Ishikawa (cell line): ENCODE measurements around the gene TIMP3.

Source experiments
- CEBPB ChIP-seq: IDR thresholded peaks from 2 replicates; pipeline ENCODE4 v1.6.1; 2012
- CREB1 ChIP-seq: IDR thresholded peaks from 2 replicates; pipeline ENCODE4 v1.6.1; 2012; ENCODE audit warnings: low read depth
- EGR1 ChIP-seq: IDR thresholded peaks from 2 replicates; pipeline ENCODE4 v1.6.1; 2012
- EP300 ChIP-seq: IDR thresholded peaks from 2 replicates; pipeline ENCODE4 v1.6.1; 2012; ENCODE audit warnings: borderline replicate concordance
- FOXM1 ChIP-seq: IDR thresholded peaks from 2 replicates; pipeline ENCODE4 v1.6.1; 2012; ENCODE audit warnings: low read depth, borderline replicate concordance
- MAX ChIP-seq: IDR thresholded peaks from 2 replicates; pipeline ENCODE4 v1.6.1; 2012
- NFIC ChIP-seq: IDR thresholded peaks from 2 replicates; pipeline ENCODE4 v1.6.1; 2012
- RAD21 ChIP-seq: IDR thresholded peaks from 2 replicates; pipeline ENCODE4 v1.6.1; 2012; ENCODE audit warnings: low read depth
- REST ChIP-seq: IDR thresholded peaks from 2 replicates; pipeline ENCODE4 v1.6.1; 2012; ENCODE audit warnings: low read depth, mild to moderate bottlenecking
- TAF1 ChIP-seq: IDR thresholded peaks from 2 replicates; pipeline ENCODE4 v1.6.1; 2012; ENCODE audit warnings: low read depth, mild to moderate bottlenecking
- TCF12 ChIP-seq: IDR thresholded peaks from 2 replicates; pipeline ENCODE4 v1.6.1; 2012; ENCODE audit warnings: low read depth
- TEAD4 ChIP-seq: IDR thresholded peaks from 2 replicates; pipeline ENCODE4 v1.6.1; 2012
- USF1 ChIP-seq: IDR thresholded peaks from 2 replicates; pipeline ENCODE4 v1.6.1; 2012
- YY1 ChIP-seq: IDR thresholded peaks from 2 replicates; pipeline ENCODE4 v1.6.1; 2012; ENCODE audit warnings: low read depth
- ZBTB7A ChIP-seq: IDR thresholded peaks from 2 replicates; pipeline ENCODE4 v1.6.1; 2012; ENCODE audit warnings: low read depth

The TIMP3 gene

GRCh38 chr22:32897400-32897799 lies 95.9 kb downstream of the TIMP3 start:
- no peak for TF ChIP-seq TCF12
- TF ChIP-seq ZBTB7A = no peak
- no peak for TF ChIP-seq NFIC
- no peak for TF ChIP-seq MAX
- TF ChIP-seq USF1 = no peak
- no peak for TF ChIP-seq TEAD4
- TF ChIP-seq CREB1 = no peak
- no peak for TF ChIP-seq RAD21
- TF ChIP-seq FOXM1 = no peak
- TF ChIP-seq CEBPB = no peak
- TF ChIP-seq EGR1 = no peak
- no peak for TF ChIP-seq REST
- TF ChIP-seq YY1 = no peak
- TF ChIP-seq TAF1 = no peak
- no peak for TF ChIP-seq EP300

GRCh38 chr22:32900886-32901635 lies 99.6 kb downstream of the TIMP3 start:
- TF ChIP-seq TEAD4 (no peak), ZBTB7A (no peak), CREB1 (no peak), TCF12 (no peak), EGR1 (no peak), RAD21 (no peak)

- TF ChIP-seq TCF12 = no peak
These were observed 100.4 kb downstream of the TIMP3 start for GRCh38 chr22:32901925-32902324.

- TF ChIP-seq CEBPB = no peak
These were observed 102.0 kb downstream of the TIMP3 start for GRCh38 chr22:32903507-32903906.

- TF ChIP-seq YY1 = peak; percentile 72
- no peak for TF ChIP-seq REST
- TF ChIP-seq USF1 = peak; percentile 95
These were observed 102.5 kb downstream of the TIMP3 start for GRCh38 chr22:32904044-32904443.

- TF ChIP-seq TAF1 = no peak
- TF ChIP-seq FOXM1 = no peak
- TF ChIP-seq CREB1 = no peak
- no peak for TF ChIP-seq USF1
- no peak for TF ChIP-seq EP300
- no peak for TF ChIP-seq REST
- no peak for TF ChIP-seq RAD21
- no peak for TF ChIP-seq YY1
- no peak for TF ChIP-seq NFIC
- TF ChIP-seq TCF12 = no peak
- no peak for TF ChIP-seq EGR1
- no peak for TF ChIP-seq ZBTB7A
- no peak for TF ChIP-seq TEAD4
- TF ChIP-seq MAX = no peak
- TF ChIP-seq CEBPB = no peak
These were observed 103.9 kb downstream of the TIMP3 start for GRCh38 chr22:32905400-32905799.
